ENCODE data around the gene IFITM10. TPM values are rescaled to one million over a fixed set of nuclear protein-coding genes. Genes with fewer than 3 reads are reported as not detected.

IFITM10 gene
- total and polyA plus RNA-seq, 2 donors (not counting 1 experiment from before 2014, with no cell fraction given), result 0.09 to 1.7 TPM

GRCh38 chr11:1727096-1727690 lies 23.2 kb downstream of the IFITM10 start:
- DNase-seq (no peak), ATAC-seq (ENCODE audit: low read depth) (no peak)
- CTCF ChIA-PET, result interaction anchor here (1.0 to 1.1 kb wide), 2 partner anchors 10 to 33 kb away, joined by 3 read pairs; no protein-coding TSS in a partner anchor
- Histone ChIP-seq H4K20me1 (ENCODE audit: control insufficient read depth, insufficient read depth, low read length, poor library complexity, severe bottlenecking) (no peaks in the 10 kb centered on the region), H3K79me2 (ENCODE audit: control insufficient read depth, insufficient read depth, low read length) (no peaks in the 10 kb centered on the region), H2AFZ (ENCODE audit: insufficient read depth, low read depth, low read length, poor library complexity, severe bottlenecking) (no peak overlapping the region), H3K9me3 (ENCODE audit: control extremely low read depth in 1 of 3, control insufficient read depth in 2 of 3, insufficient read depth in 1 of 3, low read length in 2 of 3) (no peaks in the 10 kb centered on the region), H3K9ac (ENCODE audit: low read length) (no peak overlapping the region), H3K36me3 (replicated peaks in 1 of 2; ENCODE audit: control extremely low read depth in 1 of 2, control insufficient read depth in 1 of 2, extremely low read depth in 1 of 2, insufficient read depth in 2 of 2, low read length in 1 of 2) (no peaks in the 10 kb centered on the region), H3K4me3 (ENCODE audit: control extremely low read depth in 1 of 5, extremely low read depth in 1 of 5, insufficient read depth in 1 of 5, low read depth in 2 of 5, low read length in 4 of 5) (no peak overlapping the region), H3K27ac (ENCODE audit: low read length in 2 of 2) (no peak overlapping the region), H3K4me2 (replicated peaks; ENCODE audit: low read depth, low read length, poor library complexity, severe bottlenecking) (no peak overlapping the region), H3K4me1 (ENCODE audit: control insufficient read depth in 2 of 2, insufficient read depth in 2 of 2, low read length in 2 of 2) (peaks cover 22 to 27% of the 10 kb centered on the region in 2 donors), H3K27me3 (replicated peaks in 1 of 4; ENCODE audit: control extremely low read depth in 1 of 4, control insufficient read depth in 3 of 4, insufficient read depth in 4 of 4, low read length in 3 of 4) (peaks cover 0 to 6% (median 2%) of the 10 kb centered on the region in 4 experiments)
- peaks cover 26% of the 10 kb centered on the region for H3K4me1 Mint-ChIP-seq
- H3K4me3 Mint-ChIP-seq, result no peak overlapping the region
- POLR2A ChIA-PET, result no interaction called here
- peaks cover 35% of the 10 kb centered on the region for H3K27me3 Mint-ChIP-seq
- TF ChIP-seq EZH2 (IDR thresholded peaks at IDR 0.05; ENCODE audit: borderline replicate concordance, insufficient read depth, low read depth, low read length, poor library complexity, severe bottlenecking) (no peak), CTCF (IDR thresholded peaks at IDR 0.05) (no peak)
- intact Hi-C loops (cut with micrococcal nuclease), result no loop called here
- no peaks in the 10 kb centered on the region for H3K9me3 Mint-ChIP-seq (ENCODE audit: insufficient read depth)
- 91% methylated on average over 11 of the region's 11 CpGs for WGBS (ENCODE audit: insufficient coverage)
- no peak overlapping the region for H3K27ac Mint-ChIP-seq

- Mint-ChIP-seq H3K27ac (no peak overlapping the region), H3K4me3 (no peak overlapping the region), H3K9me3 (ENCODE audit: insufficient read depth) (no peaks in the 10 kb centered on the region), H3K27me3 (peaks cover 20% of the 10 kb centered on the region), H3K4me1 (no peaks in the 10 kb centered on the region)
- Histone ChIP-seq H3K79me2 (ENCODE audit: control insufficient read depth, insufficient read depth, low read length) (no peaks in the 10 kb centered on the region), H3K27me3 (replicated peaks in 1 of 4; ENCODE audit: control extremely low read depth in 1 of 4, control insufficient read depth in 3 of 4, insufficient read depth in 4 of 4, low read length in 3 of 4) (no peaks in the 10 kb centered on the region), H3K27ac (ENCODE audit: low read length in 2 of 2) (no peak overlapping the region), H3K4me3 (ENCODE audit: control extremely low read depth in 1 of 5, extremely low read depth in 1 of 5, insufficient read depth in 1 of 5, low read depth in 2 of 5, low read length in 4 of 5) (no peak overlapping the region), H3K36me3 (replicated peaks in 1 of 2; ENCODE audit: control extremely low read depth in 1 of 2, control insufficient read depth in 1 of 2, extremely low read depth in 1 of 2, insufficient read depth in 2 of 2, low read length in 1 of 2) (no peaks in the 10 kb centered on the region), H3K4me1 (ENCODE audit: control insufficient read depth in 2 of 2, insufficient read depth in 2 of 2, low read length in 2 of 2) (no peaks in the 10 kb centered on the region), H2AFZ (ENCODE audit: insufficient read depth, low read depth, low read length, poor library complexity, severe bottlenecking) (no peak overlapping the region), H3K4me2 (replicated peaks; ENCODE audit: low read depth, low read length, poor library complexity, severe bottlenecking) (no peak overlapping the region), H3K9me3 (ENCODE audit: control extremely low read depth in 1 of 3, control insufficient read depth in 2 of 3, insufficient read depth in 1 of 3, low read length in 2 of 3) (no peaks in the 10 kb centered on the region), H3K9ac (ENCODE audit: low read length) (no peak overlapping the region), H4K20me1 (ENCODE audit: control insufficient read depth, insufficient read depth, low read length, poor library complexity, severe bottlenecking) (no peaks in the 10 kb centered on the region)
- intact Hi-C loops (cut with micrococcal nuclease), result no loop called here
- CTCF ChIA-PET, result interaction anchor here (1.3 kb wide), 1 partner anchor 26 kb away, joined by 3 read pairs; no protein-coding TSS in a partner anchor
- no peak for ATAC-seq (ENCODE audit: low read depth)
- DNase-seq, result no peak
- no peak for TF ChIP-seq CTCF (IDR thresholded peaks at IDR 0.05)
- no peak for TF ChIP-seq EZH2 (IDR thresholded peaks at IDR 0.05; ENCODE audit: borderline replicate concordance, insufficient read depth, low read depth, low read length, poor library complexity, severe bottlenecking)
- 96% methylated on average over 3 of the region's 8 CpGs for WGBS (ENCODE audit: insufficient coverage)
- POLR2A ChIA-PET, result no interaction called here
These were observed 30.6 kb downstream of the IFITM10 start for GRCh38 chr11:1719781-1720180.

Measured in B cell (primary cell).